NCI-H748 (cell line): ENCODE results near the gene DUOXA2.
A peak's percentile ranks its signal among the peaks of the same experiment; 100 is the strongest.

Source experiments
- DNase-seq: peaks from one replicate; lab custom pipeline; 2025; ENCODE audit not compliant: unreplicated experiment; lab: John Stamatoyannopoulos, UW

DUOXA2 gene

DNA sequence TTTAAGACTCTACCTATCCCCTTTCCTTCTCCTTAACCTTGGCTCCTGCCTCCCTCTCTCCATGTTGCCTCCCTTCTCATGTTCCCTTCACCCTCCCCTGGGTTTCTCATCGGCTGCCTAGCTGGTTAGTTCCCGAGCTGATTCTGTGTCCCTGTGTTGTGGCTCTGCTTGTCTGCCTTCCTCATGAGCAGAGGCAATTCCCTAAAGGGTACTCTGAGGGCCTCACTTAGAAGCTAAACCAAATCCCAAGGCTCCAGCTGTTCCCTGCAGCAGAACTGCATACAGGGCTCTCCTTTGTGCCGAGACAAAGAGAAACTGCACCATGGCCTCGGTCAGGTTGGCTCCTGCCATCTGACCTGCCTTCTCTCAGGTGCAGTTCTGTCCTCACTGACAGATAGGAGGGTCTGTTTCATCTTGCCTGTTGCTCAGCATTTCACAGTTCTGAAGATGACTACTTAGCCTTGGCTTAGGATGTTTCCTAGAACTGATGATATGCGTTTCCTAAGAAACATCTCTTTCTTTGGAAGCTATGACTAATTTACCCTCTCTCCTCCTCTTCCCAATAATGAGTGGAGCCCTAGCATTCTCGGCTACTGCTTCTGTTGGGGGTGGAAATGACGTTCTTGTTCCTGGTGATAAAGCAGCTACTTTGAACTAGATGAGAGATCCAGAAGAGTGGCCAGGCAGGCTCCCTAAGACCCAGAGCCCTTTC is 42.8 kb downstream of the DUOXA2 start:
- DNase-seq: no peak

DNA sequence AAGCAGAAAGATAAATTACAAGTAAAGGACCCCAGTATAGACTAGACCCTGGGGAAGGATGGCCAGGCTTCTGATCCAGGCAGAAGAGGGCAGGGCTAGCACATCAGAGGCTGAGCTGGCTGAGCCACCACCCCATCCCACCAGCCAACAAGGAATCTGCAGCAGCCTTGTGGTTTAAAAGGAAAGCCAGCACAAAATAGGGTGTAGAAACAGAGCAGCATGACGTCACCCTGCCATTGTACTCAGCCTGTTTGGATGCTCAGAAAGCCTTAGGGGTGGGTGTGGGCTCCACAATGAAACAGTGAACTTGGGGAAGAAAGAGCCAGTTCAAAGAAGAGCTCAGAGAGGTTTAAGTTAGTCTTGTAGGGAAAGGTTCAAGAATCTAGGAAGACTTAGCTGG is 43.8 kb downstream of the DUOXA2 start:
- no peak for DNase-seq

DNA sequence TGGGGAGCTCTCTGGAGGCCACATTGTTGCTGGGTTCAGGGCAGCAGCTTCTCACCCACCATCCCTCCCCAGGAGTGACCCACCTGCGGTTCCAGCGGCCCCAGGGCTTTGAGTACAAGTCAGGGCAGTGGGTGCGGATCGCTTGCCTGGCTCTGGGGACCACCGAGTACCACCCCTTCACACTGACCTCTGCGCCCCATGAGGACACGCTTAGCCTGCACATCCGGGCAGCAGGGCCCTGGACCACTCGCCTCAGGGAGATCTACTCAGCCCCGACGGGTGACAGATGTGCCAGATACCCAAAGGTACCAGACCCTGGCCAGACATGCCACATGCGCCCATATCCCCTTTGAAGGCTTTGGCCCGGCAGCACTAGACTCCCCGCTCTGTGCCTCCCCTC is 47.5 kb downstream of the DUOXA2 start:
- DNase-seq: no peak

DNA sequence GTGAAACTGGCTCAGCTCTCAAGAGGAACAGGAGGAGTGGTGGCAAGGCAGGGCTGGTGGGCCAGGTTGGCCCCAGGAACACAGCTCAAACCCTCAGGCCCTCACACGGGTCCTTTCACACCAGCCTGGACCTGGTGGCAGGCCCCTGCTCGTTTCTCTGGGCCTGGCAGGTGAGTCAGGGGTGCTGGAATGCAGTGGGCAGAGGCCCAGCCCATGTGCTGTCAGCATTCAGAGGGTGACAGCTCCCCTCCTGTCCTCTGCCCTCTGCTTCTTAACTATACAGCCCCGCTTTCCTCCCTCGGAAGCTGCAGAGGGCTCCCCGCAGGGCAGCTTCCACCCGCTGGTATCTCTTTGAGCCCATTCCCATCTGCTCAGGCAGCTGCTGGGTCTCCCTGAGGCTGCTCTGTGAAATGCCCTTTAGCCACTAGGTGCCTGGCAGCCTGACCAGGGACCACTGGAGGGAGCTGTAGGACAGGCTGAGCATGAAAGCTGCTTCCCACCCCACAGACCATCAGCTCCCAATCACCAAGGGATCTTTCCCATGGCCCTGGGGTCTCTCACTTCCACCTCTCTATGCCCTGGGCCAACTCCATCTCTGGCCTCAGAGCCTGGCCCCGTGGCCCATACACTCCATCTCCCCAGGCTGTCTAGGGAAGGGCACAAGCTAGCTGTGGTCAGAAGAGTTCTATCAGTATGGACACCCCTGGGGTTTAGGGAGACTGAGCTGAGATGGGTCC is 48.8 kb downstream of the DUOXA2 start:
- DNase-seq: peak; percentile 72

DNA sequence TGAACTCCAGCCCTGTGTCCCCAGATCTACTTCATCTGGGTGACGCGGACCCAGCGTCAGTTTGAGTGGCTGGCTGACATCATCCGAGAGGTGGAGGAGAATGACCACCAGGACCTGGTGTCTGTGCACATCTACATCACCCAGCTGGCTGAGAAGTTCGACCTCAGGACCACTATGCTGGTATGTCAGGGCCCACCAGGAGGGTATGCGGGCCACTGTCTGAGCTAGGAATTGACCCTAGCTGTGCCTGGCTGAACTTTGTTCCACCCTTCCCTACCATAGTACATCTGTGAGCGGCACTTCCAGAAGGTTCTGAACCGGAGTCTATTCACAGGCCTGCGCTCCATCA is 49.4 kb downstream of the DUOXA2 start:
- no peak for DNase-seq

DNA sequence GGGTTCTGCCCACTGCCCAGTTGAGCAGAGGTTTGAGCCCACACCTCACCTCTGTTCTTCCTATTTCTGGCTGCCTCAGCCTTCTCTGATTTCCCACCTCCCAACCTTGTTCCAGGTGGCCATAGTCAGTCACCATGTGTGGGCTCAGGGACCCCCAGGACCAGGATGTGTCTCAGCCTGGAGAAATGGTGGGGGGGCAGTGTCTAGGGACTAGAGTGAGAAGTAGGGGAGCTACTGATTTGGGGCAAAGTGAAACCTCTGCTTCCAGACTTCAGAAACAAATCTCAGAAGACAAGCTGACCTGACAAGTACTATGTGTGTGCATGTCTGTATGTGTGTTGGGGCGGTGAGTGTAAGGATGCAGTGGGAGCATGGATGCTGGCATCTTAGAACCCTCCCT is 50.8 kb downstream of the DUOXA2 start:
- no peak for DNase-seq

DNA sequence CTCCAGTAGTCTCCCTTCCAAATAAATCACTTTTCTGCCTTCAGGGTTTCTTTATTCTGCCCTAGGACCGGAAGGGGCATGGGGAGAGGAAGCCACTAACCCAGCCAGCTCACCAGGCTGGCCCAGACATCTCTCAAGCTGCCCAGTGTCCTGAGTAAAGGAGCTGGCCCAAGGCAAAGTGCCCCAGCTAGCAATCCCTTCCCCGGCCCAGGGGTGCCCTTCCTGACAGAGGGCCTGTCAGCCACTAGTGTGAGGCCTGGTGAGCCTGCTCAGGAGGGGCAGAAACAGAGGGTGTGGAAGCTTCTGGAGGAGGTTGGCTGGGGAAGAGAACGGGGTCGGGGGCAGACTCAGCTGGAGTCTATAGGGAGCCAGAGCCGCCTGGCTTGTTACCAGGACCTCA is 51.4 kb downstream of the DUOXA2 start:
- no peak for DNase-seq

DNA sequence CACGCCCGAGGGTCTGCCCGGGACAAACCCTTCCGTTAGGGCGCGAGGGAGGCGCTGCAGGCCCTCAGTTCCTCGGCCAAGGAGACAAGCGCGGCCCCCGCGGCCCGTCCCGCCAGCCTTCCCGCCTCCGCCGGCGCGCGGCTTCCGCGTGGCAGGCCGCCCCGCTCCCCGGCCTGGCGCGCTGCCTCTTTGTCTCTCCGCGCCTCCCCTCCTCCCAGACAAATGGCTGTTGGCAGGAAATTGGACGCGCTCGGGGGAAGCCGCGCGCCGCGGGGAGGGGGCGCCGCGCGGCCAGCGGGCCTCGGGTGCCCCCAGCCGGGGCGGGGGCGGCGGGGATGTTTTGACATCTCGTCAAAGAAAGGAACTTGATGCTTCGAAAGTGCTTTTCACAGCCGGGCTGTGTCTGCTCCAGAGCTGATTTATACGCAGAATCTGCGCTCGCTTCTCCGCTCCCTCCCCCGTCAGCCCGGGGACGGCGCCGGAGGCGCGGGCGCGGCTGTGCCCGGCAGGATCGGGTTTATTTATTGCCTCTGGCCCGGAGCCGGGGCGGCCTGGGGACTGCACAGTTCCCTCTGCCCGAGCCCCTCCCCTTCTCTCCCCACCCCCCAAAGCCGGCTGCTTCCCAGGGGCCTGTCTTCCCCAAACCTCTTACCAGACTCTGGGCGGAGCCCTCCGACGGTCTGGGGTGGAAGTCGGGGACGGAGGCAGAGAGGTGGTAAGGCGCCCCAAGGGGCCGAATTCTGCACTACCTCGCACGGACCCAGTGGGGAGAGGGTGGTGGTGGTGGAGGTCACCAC is 52.9 kb downstream of the DUOXA2 start:
- DNase-seq: peak; percentile 81

DNA sequence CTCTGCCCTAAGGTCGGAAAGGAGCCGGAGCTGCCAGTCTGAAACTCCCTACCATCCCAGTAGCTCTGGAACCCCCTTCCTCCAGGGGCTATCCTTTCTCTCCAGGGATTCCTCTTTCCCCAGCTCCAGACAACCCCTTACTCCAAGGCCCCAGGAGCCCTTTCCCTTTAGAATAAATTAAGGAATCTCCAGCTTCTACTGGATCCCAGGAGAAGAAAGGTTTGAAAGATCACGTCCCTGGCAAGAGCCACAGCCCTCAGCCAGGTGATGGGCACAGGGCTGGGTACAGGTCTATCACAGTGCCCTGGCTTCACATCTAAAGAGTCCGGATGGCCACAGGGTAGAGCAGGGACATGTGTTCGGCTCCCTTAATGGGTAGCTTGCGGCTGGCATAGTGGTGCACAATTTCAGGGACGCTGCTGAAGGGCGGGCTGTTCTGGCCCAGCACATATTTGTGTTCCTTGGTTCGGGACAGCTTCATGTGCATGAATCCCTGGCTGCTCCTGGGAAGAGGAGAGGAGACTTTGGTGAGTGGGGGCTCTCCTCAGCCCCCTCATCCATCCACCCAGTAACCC is 53.6 kb downstream of the DUOXA2 start:
- no peak for DNase-seq
